Measurements from ENCODE around the gene NUDT8.

DNA sequence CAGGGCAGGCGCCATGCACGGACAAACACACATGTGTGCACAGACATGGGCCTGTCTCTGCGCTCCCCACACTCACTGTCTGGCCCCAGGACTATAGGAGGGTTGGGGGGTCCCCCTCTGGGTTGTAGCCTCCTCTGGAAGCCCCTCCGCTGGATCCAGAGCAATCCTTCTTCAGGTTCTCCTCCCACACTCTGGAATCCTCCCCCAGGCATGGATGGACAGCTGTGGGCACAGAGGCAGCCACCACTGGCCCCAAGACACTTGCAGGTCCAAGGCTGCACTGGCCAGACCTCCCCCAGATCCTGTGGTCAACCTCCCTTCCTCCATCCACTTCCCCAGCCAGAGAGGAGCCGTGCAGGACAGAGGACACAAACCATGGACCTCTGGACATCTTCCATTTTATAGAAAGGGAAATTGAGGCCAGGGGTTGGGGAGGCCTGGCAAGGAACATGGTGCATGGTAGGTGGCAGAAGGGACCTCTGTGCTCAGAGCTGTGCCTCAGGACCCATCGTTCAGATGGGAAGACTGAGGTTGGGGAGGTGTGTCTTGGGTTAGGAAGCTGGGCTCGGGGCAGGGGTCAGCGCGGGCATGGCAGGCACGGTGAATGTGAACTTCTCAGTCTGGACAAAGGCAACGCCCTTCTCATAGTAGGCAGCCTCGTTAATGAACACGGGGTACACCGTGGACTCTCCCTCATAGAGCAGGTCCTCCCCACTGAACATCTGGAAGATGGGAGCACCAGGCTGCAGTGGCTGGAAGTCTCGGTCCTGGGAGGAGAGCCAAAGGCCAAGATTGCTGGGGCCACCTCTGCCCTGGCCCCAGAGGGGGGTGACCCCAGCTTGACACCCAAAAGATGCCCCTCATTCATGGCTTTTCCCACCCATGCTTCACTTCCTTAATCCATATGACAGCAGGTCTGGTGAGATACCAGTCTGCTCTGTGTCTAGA is 12.7 kb upstream of the NUDT8 start:
- TF ChIP-seq CTCF (IDR thresholded peaks at IDR 0.05): no peak
- no peak for TF ChIP-seq JUN (IDR thresholded peaks at IDR 0.05)
- TF ChIP-seq POLR2A (IDR thresholded peaks at IDR 0.05; ENCODE audit: low read length): no peak
- no peak for TF ChIP-seq NFE2L2 (conservative IDR thresholded peaks at IDR 0.05; ENCODE audit: low read length)
- no peak for TF ChIP-seq SREBF2 (IDR thresholded peaks at IDR 0.05)
- no peak for TF ChIP-seq USF2 (IDR thresholded peaks at IDR 0.05)
- TF ChIP-seq RCOR1 (IDR thresholded peaks at IDR 0.05; ENCODE audit: low read depth, low read length): no peak
- TF ChIP-seq, protein P1, sequence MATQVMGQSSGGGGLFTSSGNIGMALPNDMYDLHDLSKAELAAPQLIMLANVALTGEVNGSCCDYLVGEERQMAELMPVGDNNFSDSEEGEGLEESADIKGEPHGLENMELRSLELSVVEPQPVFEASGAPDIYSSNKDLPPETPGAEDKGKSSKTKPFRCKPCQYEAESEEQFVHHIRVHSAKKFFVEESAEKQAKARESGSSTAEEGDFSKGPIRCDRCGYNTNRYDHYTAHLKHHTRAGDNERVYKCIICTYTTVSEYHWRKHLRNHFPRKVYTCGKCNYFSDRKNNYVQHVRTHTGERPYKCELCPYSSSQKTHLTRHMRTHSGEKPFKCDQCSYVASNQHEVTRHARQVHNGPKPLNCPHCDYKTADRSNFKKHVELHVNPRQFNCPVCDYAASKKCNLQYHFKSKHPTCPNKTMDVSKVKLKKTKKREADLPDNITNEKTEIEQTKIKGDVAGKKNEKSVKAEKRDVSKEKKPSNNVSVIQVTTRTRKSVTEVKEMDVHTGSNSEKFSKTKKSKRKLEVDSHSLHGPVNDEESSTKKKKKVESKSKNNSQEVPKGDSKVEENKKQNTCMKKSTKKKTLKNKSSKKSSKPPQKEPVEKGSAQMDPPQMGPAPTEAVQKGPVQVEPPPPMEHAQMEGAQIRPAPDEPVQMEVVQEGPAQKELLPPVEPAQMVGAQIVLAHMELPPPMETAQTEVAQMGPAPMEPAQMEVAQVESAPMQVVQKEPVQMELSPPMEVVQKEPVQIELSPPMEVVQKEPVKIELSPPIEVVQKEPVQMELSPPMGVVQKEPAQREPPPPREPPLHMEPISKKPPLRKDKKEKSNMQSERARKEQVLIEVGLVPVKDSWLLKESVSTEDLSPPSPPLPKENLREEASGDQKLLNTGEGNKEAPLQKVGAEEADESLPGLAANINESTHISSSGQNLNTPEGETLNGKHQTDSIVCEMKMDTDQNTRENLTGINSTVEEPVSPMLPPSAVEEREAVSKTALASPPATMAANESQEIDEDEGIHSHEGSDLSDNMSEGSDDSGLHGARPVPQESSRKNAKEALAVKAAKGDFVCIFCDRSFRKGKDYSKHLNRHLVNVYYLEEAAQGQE (IDR thresholded peaks at IDR 0.05): no peak
- TF ChIP-seq RAD21 (conservative IDR thresholded peaks at IDR 0.05 in 1 of 2, IDR thresholded peaks at IDR 0.05 in 1 of 2): no peak
- TF ChIP-seq POLR2AphosphoS2 (conservative IDR thresholded peaks at IDR 0.05; ENCODE audit: low read length): no peak
- no peak for TF ChIP-seq CHD4 (IDR thresholded peaks at IDR 0.05; ENCODE audit: borderline replicate concordance)
- TF ChIP-seq MAFK (IDR thresholded peaks at IDR 0.05; ENCODE audit: partially characterized antibody): no peak

Data from A549 (cell line).